Neural crest cell (in vitro differentiated cells): ENCODE data around the gene DGKD. TPM values are rescaled to one million over a fixed set of nuclear protein-coding genes. Genes with fewer than 3 reads are reported as not detected.

Source experiments
- DNase-seq: peaks from one replicate; pipeline ENCODE4 v3.0.0; 2021; ENCODE audit warnings: low read depth, mixed read lengths, low spot score
- H3K27ac Mint-ChIP-seq: one replicate; pipeline ENCODE4 v1.8.0; 2021; ENCODE audit warnings: mild to moderate bottlenecking, mixed read lengths; ENCODE audit not compliant: unreplicated experiment
- H3K27me3 Mint-ChIP-seq: 2 replicates; pipeline ENCODE4 v1.8.0; 2021; ENCODE audit warnings: low read depth, mild to moderate bottlenecking, mixed read lengths
- H3K36me3 Mint-ChIP-seq: 2 replicates; pipeline ENCODE4 v1.8.0; 2021; ENCODE audit warnings: low read depth, mild to moderate bottlenecking, mixed read lengths
- H3K4me1 Mint-ChIP-seq: 2 replicates; pipeline ENCODE4 v1.8.0; 2021; ENCODE audit warnings: mixed read lengths
- H3K4me3 Mint-ChIP-seq: one replicate; pipeline ENCODE4 v1.8.0; 2021; ENCODE audit warnings: mild to moderate bottlenecking, mixed read lengths
- H3K9me3 Mint-ChIP-seq: 2 replicates; pipeline ENCODE4 v1.8.0; 2021; ENCODE audit warnings: mixed read lengths
- total RNA-seq: library from RNA; stranded (reverse); gene quantifications from 2 replicates; pipeline ENCODE4 v1.2.1, GENCODE V29; 2021
- TF ChIP-seq, protein P1 (sequence below): fragments of 200-600 bp; sonication (generic); conservative IDR thresholded peaks from 2 replicates; pipeline ENCODE4 v1.5.0; 2021; ENCODE audit warnings: antibody characterized with exemption, mild to moderate bottlenecking

Gene DGKD
- total RNA-seq, 1 donor from 2014 or later: 48.7 TPM

DNA sequence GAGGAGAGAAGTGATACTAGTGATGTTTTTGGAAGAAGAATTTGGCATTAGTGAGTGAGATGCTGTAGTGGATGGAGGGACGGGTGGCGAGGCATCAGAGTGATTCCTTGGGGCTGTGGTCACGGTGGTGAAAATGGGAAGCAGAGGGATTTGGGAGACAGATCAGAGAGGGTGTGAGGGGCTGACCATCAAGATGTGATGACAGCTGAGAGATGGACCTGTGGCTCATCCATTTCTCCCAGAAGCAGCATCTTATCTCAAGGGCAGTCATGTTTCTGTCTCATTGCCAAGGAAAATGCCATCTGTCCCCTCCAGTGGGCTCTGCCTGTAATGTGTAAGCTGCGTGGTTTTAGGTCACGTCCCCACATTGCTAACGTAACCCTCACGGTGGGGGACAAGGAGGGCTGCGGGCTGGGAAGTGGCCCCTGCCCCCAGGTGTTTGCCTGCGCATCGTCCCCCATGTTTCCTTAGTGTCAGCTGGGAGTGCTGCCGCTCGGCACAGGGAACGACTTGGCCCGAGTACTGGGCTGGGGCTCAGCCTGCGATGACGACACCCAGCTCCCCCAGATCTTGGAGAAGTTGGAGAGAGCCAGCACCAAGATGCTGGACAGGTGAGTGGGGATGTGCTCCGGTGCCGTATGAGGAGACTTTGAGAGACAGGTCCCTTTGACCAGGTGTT lies 91.0 kb downstream of the DGKD start:
- DNase-seq: no peak
- H3K9me3 Mint-ChIP-seq: no peaks in the 10 kb centered on the region
- peaks cover 15% of the 10 kb centered on the region for H3K4me1 Mint-ChIP-seq
- no peaks in the 10 kb centered on the region for H3K27me3 Mint-ChIP-seq
- TF ChIP-seq, protein P1, sequence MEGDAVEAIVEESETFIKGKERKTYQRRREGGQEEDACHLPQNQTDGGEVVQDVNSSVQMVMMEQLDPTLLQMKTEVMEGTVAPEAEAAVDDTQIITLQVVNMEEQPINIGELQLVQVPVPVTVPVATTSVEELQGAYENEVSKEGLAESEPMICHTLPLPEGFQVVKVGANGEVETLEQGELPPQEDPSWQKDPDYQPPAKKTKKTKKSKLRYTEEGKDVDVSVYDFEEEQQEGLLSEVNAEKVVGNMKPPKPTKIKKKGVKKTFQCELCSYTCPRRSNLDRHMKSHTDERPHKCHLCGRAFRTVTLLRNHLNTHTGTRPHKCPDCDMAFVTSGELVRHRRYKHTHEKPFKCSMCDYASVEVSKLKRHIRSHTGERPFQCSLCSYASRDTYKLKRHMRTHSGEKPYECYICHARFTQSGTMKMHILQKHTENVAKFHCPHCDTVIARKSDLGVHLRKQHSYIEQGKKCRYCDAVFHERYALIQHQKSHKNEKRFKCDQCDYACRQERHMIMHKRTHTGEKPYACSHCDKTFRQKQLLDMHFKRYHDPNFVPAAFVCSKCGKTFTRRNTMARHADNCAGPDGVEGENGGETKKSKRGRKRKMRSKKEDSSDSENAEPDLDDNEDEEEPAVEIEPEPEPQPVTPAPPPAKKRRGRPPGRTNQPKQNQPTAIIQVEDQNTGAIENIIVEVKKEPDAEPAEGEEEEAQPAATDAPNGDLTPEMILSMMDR: no peak
- peaks cover 12% of the 10 kb centered on the region for H3K36me3 Mint-ChIP-seq
- H3K27ac Mint-ChIP-seq: no peak overlapping the region
- no peak overlapping the region for H3K4me3 Mint-ChIP-seq

DNA sequence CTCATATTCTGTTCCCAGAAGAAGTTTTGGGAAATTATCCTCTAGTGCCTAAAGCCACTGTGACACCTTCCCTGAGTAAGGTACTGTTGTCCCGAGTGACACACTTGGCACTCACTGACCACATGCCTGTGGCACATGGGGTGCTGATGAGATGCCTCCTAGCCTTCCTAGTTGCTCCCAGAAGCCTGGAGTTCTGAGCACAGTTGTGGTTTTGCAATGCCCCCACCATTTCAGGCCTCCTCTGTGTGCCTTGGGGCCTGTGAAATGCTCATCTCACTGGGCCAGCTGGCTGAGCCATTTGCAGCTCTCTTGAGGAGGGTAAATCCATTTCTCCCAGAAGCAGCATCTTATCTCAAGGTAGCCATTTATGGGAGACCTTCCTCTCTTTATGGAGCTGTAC lies 91.8 kb downstream of the DGKD start:
- DNase-seq: no peak
- Mint-ChIP-seq H3K36me3 (peaks cover 12% of the 10 kb centered on the region), H3K9me3 (no peaks in the 10 kb centered on the region), H3K27ac (no peak overlapping the region), H3K4me3 (no peak overlapping the region), H3K27me3 (no peaks in the 10 kb centered on the region), H3K4me1 (peaks cover 15% of the 10 kb centered on the region)
- TF ChIP-seq, protein P1: no peak

DNA sequence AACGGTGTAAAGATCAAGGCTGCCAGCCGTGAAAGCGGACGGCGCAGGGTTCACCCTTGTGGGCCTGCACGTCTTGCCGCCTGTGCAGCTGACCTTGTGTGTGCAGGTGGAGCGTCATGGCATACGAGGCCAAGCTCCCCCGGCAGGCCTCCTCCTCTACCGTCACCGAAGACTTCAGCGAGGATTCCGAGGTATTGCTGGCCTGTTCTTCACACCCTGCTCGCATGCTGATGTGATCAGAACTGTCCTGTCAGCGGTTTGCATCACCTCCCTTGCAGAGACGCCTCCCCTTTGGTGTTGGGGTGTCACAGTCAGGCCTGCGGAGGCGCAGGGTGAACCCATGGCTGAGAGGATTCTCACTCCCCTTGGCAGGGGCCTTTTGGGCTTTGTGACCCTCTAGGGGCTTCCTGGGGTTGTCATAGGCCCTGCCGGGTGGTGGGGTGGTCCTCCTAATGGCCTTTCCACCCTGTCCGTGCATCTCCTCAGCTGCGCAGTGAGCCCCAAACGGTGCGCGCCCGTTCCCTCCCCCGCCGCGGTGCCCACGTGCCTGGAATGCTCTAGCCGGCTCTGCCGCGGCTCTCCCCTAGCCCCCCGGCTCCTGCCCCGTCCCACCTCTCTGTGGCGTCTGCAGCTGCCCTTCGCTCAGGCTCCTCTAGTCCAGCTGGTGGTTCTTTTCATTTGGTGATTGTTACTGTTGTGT lies 92.5 kb downstream of the DGKD start:
- H3K27me3 Mint-ChIP-seq: no peaks in the 10 kb centered on the region
- H3K4me1 Mint-ChIP-seq: peaks cover 15% of the 10 kb centered on the region

DNA sequence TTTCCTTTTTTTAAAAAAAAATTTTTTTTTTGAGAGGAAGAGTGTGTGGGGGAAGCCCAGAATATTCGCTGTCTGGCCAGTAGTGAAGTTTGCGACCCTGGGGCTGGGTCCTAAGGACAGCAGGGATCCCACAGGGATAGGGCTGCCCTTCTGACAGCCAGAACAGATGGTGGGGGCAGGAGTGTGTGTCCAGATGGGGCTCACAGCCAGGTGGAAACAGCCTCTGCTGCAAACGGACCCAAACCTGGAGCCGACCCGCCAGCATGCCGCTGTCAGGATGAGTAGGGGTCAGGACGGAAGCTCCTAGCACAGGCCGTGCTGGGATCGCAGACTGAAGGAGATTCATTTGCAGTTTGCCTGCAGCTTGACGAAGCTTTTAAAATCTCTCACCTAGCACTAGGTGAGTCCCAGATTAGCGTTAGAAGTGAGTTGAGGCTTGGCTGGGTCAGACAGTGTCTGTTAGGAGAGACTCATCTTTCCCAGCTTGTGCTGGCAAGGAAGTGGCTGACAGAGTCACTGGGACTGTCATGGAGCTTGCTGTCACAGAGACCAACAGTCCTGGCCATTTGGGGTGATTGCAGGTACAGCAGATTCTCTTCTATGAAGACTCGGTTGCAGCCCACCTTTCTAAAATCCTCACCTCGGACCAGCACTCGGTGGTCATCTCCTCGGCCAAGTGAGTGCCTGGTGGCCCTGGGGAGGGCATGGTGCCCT lies 93.4 kb downstream of the DGKD start:
- no peaks in the 10 kb centered on the region for H3K27me3 Mint-ChIP-seq
- no peaks in the 10 kb centered on the region for H3K9me3 Mint-ChIP-seq
- TF ChIP-seq, protein P1: no peak
- H3K4me3 Mint-ChIP-seq: no peak overlapping the region
- DNase-seq: no peak
- peak overlapping the region; percentile 62 for H3K27ac Mint-ChIP-seq
- peaks cover 15% of the 10 kb centered on the region for H3K4me1 Mint-ChIP-seq
- peaks cover 14% of the 10 kb centered on the region for H3K36me3 Mint-ChIP-seq

More for the DNA sequence above, 92.5 kb downstream of the DGKD start:
- H3K9me3 Mint-ChIP-seq: no peaks in the 10 kb centered on the region
- H3K4me3 Mint-ChIP-seq: no peak overlapping the region
- DNase-seq: no peak
- H3K36me3 Mint-ChIP-seq: peaks cover 12% of the 10 kb centered on the region
- TF ChIP-seq, protein P1: no peak
- H3K27ac Mint-ChIP-seq: peak overlapping the region; percentile 87

DNA sequence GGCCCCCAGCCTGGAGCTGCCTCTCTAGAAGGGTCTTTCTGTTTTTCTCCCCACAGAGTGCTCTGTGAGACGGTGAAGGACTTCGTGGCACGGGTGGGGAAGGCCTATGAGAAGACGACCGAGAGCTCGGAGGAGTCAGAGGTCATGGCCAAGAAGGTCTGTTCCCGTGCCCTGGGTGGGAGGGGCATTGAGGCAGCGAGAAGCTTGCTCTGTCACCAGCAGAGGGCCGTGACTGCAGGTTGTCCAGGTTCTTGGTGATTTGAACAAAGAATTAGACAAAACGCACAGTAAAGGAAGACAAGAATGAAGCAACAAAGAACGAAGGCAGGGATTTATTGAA lies 93.9 kb downstream of the DGKD start:
- TF ChIP-seq, protein P1: peak; percentile 28
- no peak overlapping the region for H3K4me3 Mint-ChIP-seq
- H3K9me3 Mint-ChIP-seq: no peaks in the 10 kb centered on the region
- no peak overlapping the region for H3K27ac Mint-ChIP-seq
- H3K36me3 Mint-ChIP-seq: peaks cover 14% of the 10 kb centered on the region
- no peak for DNase-seq
- H3K27me3 Mint-ChIP-seq: no peaks in the 10 kb centered on the region
- peaks cover 15% of the 10 kb centered on the region for H3K4me1 Mint-ChIP-seq
